Measurements from ENCODE around the gene MATK. TPM values are rescaled to one million over a fixed set of nuclear protein-coding genes. Genes with fewer than 3 reads are reported as not detected.

MATK gene
- total RNA-seq, 3 donors from 2014 or later = 43.1 to 87.6 (median 82.9) TPM

- Mint-ChIP-seq H3K9me3 (no peaks in the 10 kb centered on the region), H3K36me3 (ENCODE audit: insufficient read depth) (peaks cover 11% of the 10 kb centered on the region), H3K27me3 (ENCODE audit: low read depth) (no peaks in the 10 kb centered on the region), H3K4me3 (no peak overlapping the region), H3K4me1 (ENCODE audit: low read depth) (no peaks in the 10 kb centered on the region)
- no peak for DNase-seq
- ATAC-seq = no peak
Observed at GRCh38 chr19:3745363-3746045, 40.7 kb downstream of the MATK start.

GRCh38 chr19:3743486-3743885, 42.7 kb downstream of the MATK start:
- Mint-ChIP-seq H3K27me3 (ENCODE audit: low read depth) (no peaks in the 10 kb centered on the region), H3K36me3 (ENCODE audit: insufficient read depth) (no peaks in the 10 kb centered on the region), H3K4me3 (no peak overlapping the region), H3K9me3 (no peaks in the 10 kb centered on the region), H3K4me1 (ENCODE audit: low read depth) (peaks cover 12% of the 10 kb centered on the region)
- no peak for ATAC-seq
- no peak for DNase-seq

DNA sequence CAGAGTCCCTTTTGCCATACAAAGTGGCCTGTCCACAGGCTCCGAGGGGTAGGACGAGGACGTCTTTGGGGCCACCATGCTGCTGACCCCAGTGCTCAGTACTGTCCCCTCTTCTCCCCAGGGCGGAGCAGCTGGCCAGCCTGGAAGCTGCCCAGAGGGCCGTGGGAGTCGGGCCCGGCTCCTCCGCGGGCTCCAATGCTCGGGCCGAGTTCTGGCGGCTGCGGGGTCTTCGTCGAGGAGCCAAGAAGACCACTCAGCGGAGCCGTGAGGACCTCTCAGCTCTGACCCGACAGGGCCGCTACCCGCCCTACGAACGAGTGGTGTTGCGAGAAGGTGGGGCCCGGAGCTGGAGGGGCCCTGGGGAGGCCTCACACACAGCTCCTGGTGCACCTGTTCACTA, 45.8 kb downstream of the MATK start:
- no peak for DNase-seq
- Mint-ChIP-seq H3K27me3 (ENCODE audit: low read depth) (no peaks in the 10 kb centered on the region), H3K36me3 (ENCODE audit: insufficient read depth) (no peaks in the 10 kb centered on the region), H3K9me3 (no peaks in the 10 kb centered on the region), H3K4me3 (no peak overlapping the region), H3K4me1 (ENCODE audit: low read depth) (peaks cover 18% of the 10 kb centered on the region)
- ATAC-seq = no peak

- Mint-ChIP-seq H3K27me3 (ENCODE audit: low read depth) (no peaks in the 10 kb centered on the region), H3K4me3 (no peak overlapping the region), H3K4me1 (ENCODE audit: low read depth) (peaks cover 18% of the 10 kb centered on the region), H3K9me3 (no peaks in the 10 kb centered on the region), H3K36me3 (ENCODE audit: insufficient read depth) (no peaks in the 10 kb centered on the region)
- ATAC-seq = no peak
- DNase-seq = no peak
Observed at GRCh38 chr19:3738477-3739220, 47.5 kb downstream of the MATK start.

GRCh38 chr19:3737487-3738205, 48.5 kb downstream of the MATK start:
- Mint-ChIP-seq H3K4me1 (ENCODE audit: low read depth) (peaks cover 18% of the 10 kb centered on the region), H3K4me3 (no peak overlapping the region), H3K36me3 (ENCODE audit: insufficient read depth) (no peaks in the 10 kb centered on the region), H3K27me3 (ENCODE audit: low read depth) (no peaks in the 10 kb centered on the region), H3K9me3 (no peaks in the 10 kb centered on the region)
- ATAC-seq (no peak), DNase-seq (no peak)

DNA sequence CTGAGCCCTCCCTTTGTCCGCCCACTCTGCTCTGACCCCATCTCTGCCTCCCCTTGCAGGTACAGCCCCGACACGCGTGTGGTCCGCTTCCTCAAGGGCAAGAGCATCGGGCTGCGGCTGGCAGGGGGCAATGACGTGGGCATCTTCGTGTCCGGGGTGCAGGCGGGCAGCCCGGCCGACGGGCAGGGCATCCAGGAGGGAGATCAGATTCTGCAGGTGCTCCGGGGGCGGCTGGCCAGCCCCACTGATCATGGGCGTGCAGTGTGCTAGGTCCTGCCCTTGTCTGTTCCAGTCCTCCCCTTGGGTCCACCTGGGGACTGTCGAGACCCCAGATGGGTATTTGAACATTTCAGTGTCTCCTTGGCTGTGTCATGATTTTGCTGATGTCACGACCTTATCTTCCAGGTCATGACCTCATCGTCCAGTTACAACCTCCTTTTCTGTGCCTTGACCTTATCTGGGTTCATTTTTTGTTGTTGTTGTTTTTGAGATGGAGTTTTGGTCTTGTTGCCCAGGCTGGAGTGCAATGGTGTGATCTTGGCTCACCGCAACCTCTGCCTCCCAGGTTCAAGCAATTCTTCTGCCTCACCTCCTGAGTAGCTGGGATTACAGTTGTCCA, 50.0 kb downstream of the MATK start:
- peaks cover 3% of the 10 kb centered on the region for H3K36me3 Mint-ChIP-seq (ENCODE audit: insufficient read depth)
- peaks cover 18% of the 10 kb centered on the region for H3K4me1 Mint-ChIP-seq (ENCODE audit: low read depth)

GRCh38 chr19:3734310-3734600, 51.9 kb downstream of the MATK start:
- peaks cover 12% of the 10 kb centered on the region for H3K4me1 Mint-ChIP-seq (ENCODE audit: low read depth)
- ATAC-seq (no peak), DNase-seq (no peak)
- H3K4me3 Mint-ChIP-seq = no peak overlapping the region
- no peaks in the 10 kb centered on the region for H3K27me3 Mint-ChIP-seq (ENCODE audit: low read depth)
- H3K36me3 Mint-ChIP-seq (ENCODE audit: insufficient read depth) = peaks cover 3% of the 10 kb centered on the region
- H3K9me3 Mint-ChIP-seq = no peaks in the 10 kb centered on the region

More for the DNA sequence above, 50.0 kb downstream of the MATK start:
- H3K9me3 Mint-ChIP-seq = no peaks in the 10 kb centered on the region
- DNase-seq (no peak), ATAC-seq (no peak)
- no peaks in the 10 kb centered on the region for H3K27me3 Mint-ChIP-seq (ENCODE audit: low read depth)
- H3K4me3 Mint-ChIP-seq = no peak overlapping the region

DNA sequence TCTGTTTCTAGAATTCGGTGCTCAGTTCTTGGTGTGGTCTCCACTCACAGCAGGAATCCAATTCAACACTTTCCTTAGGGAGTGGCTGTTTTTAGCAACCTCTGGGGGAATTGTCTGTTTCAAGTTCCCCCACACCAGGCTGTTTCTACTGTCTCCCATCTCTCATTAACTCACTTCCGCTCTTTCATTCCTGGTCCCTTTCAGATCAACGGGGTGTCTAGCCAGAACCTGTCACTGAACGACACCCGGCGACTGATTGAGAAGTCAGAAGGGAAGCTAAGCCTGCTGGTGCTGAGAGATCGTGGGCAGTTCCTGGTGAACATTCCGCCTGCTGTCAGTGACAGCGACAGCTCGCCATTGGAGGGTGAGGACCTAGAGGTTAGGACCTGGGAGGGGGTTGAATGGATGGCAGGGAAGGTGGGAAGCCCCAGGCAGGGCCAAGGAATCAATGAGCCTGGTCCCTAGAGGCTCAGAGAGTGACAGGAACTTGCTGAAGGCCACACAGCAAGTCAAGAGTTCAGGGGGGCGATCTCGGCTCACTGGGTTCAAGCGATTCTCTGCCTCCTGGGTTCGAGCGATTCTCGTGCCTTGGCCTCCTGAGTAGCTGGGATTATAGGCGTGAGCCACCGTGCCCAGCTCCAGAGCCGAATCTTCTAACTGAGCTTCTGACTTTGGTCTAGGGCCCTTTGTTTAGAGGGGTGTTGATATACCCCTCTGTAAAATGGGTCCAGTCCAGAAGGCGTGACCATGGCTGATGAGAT, 52.5 kb downstream of the MATK start:
- DNase-seq (no peak), ATAC-seq (no peak)
- Mint-ChIP-seq H3K4me1 (ENCODE audit: low read depth) (peaks cover 7% of the 10 kb centered on the region), H3K4me3 (no peak overlapping the region), H3K27me3 (ENCODE audit: low read depth) (no peaks in the 10 kb centered on the region), H3K36me3 (ENCODE audit: insufficient read depth) (peaks cover 3% of the 10 kb centered on the region), H3K9me3 (no peaks in the 10 kb centered on the region)

- ATAC-seq = no peak
- Mint-ChIP-seq H3K36me3 (ENCODE audit: insufficient read depth) (peaks cover 3% of the 10 kb centered on the region), H3K4me1 (ENCODE audit: low read depth) (no peaks in the 10 kb centered on the region), H3K27me3 (ENCODE audit: low read depth) (no peaks in the 10 kb centered on the region), H3K9me3 (no peaks in the 10 kb centered on the region), H3K4me3 (no peak overlapping the region)
- DNase-seq = no peak
Observed at GRCh38 chr19:3732108-3732507, 54.1 kb downstream of the MATK start.

DNA sequence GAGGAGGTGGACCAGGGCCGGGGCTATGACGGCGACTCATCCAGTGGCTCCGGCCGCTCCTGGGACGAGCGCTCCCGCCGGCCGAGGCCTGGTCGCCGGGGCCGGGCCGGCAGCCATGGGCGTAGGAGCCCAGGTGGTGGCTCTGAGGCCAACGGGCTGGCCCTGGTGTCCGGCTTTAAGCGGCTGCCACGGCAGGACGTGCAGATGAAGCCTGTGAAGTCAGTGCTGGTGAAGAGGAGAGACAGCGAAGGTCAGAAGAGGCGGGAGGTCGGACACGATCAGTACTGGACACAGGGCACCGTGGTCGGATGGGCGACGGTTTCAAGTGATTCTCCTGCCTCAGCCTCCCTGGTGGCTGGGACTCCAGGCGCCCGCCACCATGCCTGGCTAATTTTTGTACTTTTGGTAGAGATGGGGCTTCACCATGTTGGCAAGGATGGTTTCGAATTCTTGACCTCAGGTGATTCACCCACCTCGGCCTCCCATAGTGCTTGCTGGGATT, 55.7 kb downstream of the MATK start:
- ATAC-seq (no peak), DNase-seq (no peak)
- H3K4me3 Mint-ChIP-seq = no peak overlapping the region
- peaks cover 3% of the 10 kb centered on the region for H3K36me3 Mint-ChIP-seq (ENCODE audit: insufficient read depth)
- no peaks in the 10 kb centered on the region for H3K9me3 Mint-ChIP-seq
- no peaks in the 10 kb centered on the region for H3K4me1 Mint-ChIP-seq (ENCODE audit: low read depth)
- H3K27me3 Mint-ChIP-seq (ENCODE audit: low read depth) = no peaks in the 10 kb centered on the region

Other genes with a start within 250 kb of the MATK start
- gene TEKTIP1, start 247.2 kb downstream of the MATK start, total RNA-seq = 1 to 10 TPM in 2 of 3 donors, not detected in 1; 1.0 to 1.1 TPM
- gene MFSD12, start 228.8 kb downstream of the MATK start, total RNA-seq = 100 to 1,000 TPM in 2 of 3 donors, 10 to 100 TPM in 1; 94.6 to 148 (median 128) TPM
- gene HMG20B, start 213.4 kb downstream of the MATK start, total RNA-seq = 10 to 100 TPM; 56.3 to 60.9 (median 59.3) TPM
- gene GIPC3, start 200.9 kb downstream of the MATK start, total RNA-seq = under 1 TPM; 0.23 to 0.40 (median 0.27) TPM
- gene TBXA2R, start 179.5 kb downstream of the MATK start, total RNA-seq = under 1 TPM; 0.49 to 0.76 (median 0.66) TPM
- 10 to 100 TPM; 51.5 to 53.8 (median 52.6) TPM for gene CACTIN, start 159.6 kb downstream of the MATK start, total RNA-seq
- gene PIP5K1C, start 85.9 kb downstream of the MATK start, total RNA-seq = 10 to 100 TPM; 12.1 to 20.9 (median 16.7) TPM
- gene TJP3, start 78.0 kb downstream of the MATK start, total RNA-seq = 1 to 10 TPM in 1 of 3 donors, under 1 TPM in 2; 0.61 to 1.1 (median 0.66) TPM
- 10 to 100 TPM; 44.6 to 48.5 (median 45.4) TPM for gene APBA3, start 24.7 kb downstream of the MATK start, total RNA-seq
- gene MRPL54, start 23.7 kb downstream of the MATK start, total RNA-seq = 100 to 1,000 TPM in 2 of 3 donors, 10 to 100 TPM in 1; 95.8 to 132 (median 125) TPM
- not detected for gene RAX2, start 14.2 kb downstream of the MATK start, total RNA-seq
- gene ZFR2, start 82.7 kb upstream of the MATK start, total RNA-seq = 1 to 10 TPM in 1 of 3 donors, under 1 TPM in 2; 0.53 to 1.1 (median 0.90) TPM
- gene ATCAY, start 94.3 kb upstream of the MATK start, total RNA-seq = not detected
- not detected for gene NMRK2, start 146.7 kb upstream of the MATK start, total RNA-seq
- 10 to 100 TPM; 41.6 to 44.3 (median 42.6) TPM for gene DAPK3, start 184.7 kb upstream of the MATK start, total RNA-seq
- 1,000 to 10,000 TPM; 3,493 to 4,080 (median 3,609) TPM for gene EEF2, start 199.1 kb upstream of the MATK start, total RNA-seq
- 10 to 100 TPM; 33.9 to 37.0 (median 35.3) TPM for gene PIAS4, start 221.4 kb upstream of the MATK start, total RNA-seq

All from activated T-cell treated with anti-CD3 and anti-CD28 coated beads, Interleukin-2, amount 50 U/mL, for 4 hours (primary cell).